Head of caudate nucleus (tissue), 42 donors: Measurements from ENCODE around the gene PARP3.
A peak's percentile ranks its signal among the peaks of the same experiment; 100 is the strongest.
"Not testable (repeated sequence)": the region's sequence is repeated elsewhere in the genome, so short reads cannot be mapped to it uniquely, and the experiment has no call there.

ENCODE experiments used
- DNase-seq, 42 donors: peaks; one replicate each; pipeline versions ENCODE4 v3.0.0 to v3.0.0-alpha.2; 2020 to 2021; ENCODE audit warnings: mixed read lengths in 7 of 42
- intact Hi-C: fragments of 100-400 bp; cut with DNase I; formaldehyde crosslinking; loops from one replicate; pipeline ENCODE4 v1.15.0; 2022

The PARP3 gene

GRCh38 chr3:51941798-51942602, at the start of gene PARP3, which contains the start of gene RRP9:
Gene PARP3, plus strand, starts transcription at chr3:51942363. Its CDS starts 993 bp downstream, at chr3:51943356.
Gene RRP9, minus strand, starts transcription at chr3:51941904. Its CDS starts 37 bp downstream, at chr3:51941867.
- DNase-seq: peak; percentile 99 to 100 (median 100)
- intact Hi-C loops: loop anchor here (2.0 to 5.0 kb wide), 3 partner anchors 33 to 210 kb away; partner anchors contain the start of genes ABHD14A, ABHD14B, POC1A and RPL29

DNA sequence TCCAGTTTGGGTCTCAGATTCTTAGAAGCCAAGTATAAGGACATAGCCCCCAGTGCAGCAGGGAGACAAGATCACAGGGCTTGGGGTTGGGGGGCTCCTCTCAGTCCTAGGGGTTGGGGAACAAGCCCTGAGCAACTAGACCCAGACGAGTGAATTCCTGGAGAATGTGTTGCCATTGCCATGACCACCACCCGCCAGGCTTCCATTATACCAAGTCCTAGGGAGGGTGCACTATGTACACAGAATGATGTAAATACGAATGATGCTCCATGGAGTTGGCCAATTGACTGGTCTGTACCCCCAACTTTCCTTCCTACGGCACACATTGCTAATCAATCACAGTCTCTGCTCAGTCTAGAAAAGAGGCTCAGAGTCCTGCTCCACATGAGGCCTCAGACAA, 47.8 kb upstream of the PARP3 start:
- DNase-seq: no peak
- intact Hi-C loops: no loop called here

DNA sequence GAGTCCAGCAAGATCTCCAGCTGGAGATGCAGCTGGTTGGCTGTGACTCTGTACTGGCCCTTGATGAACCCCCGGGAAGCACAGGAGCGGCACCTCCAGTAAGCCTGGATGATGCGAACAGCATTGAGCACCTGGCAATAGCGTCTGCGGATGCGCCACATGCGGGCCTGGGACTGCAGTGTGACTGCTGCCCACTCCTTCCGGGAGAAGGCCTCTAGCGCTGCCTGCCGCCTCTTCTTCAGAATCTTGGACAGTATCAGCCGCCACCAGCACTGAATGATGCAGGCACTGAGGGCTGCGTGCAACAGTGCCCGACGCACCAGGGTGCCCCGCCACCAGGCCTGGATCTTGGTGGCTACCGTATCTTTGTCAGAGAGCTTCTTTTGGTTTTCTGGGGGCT, 47.2 kb upstream of the PARP3 start:
- intact Hi-C loops: no loop called here
- no peak for DNase-seq

- intact Hi-C loops: no loop called here
- DNase-seq: no peak
Measured at GRCh38 chr3:51896607-51897305, 45.4 kb upstream of the PARP3 start.

DNA sequence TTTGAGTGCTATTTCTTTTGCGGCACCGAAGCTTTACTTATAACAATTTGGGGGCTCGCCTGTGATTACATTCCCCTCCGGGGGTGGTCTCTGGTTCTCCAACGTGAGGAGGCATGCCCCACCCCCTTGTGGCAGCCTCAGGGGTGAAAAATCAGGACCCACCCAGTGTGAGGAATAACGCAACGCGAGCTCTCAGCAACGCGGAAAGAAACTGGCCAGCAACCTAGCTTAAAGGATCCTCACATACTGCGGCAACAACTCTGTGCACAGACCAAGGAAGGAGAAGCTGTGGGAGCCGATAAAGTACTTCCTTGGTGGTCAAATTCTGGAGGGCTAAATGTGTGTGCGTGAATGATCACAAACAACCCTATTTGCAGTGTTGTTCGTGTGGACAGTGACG, 44.8 kb upstream of the PARP3 start:
- intact Hi-C loops: no loop called here
- no peak for DNase-seq

- DNase-seq, intact Hi-C loops: not testable (repeated sequence)
Measured at GRCh38 chr3:51900043-51900442, 42.1 kb upstream of the PARP3 start.

DNA sequence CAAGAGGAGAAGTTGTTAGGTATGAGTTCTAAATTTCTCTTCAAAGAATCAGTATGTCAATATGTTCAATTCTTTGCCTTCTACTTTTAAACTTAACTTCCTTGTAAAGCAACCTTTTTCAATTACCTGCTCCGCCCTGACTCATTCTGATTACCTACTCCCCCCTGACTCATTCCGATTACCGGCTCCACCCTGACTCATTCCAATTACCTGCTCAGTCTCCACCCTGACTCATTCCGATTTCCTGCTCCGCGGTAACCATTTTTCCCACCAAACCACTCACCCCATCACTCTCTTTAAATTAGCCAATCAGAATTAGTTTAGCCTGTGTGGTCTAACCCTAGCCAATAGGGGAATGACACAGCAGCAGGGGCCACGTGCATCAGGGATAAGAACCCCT, 39.8 kb upstream of the PARP3 start:
- peak in 20 of 42 donors; percentile 5 to 58 (median 22) for DNase-seq
- intact Hi-C loops: not testable (repeated sequence)

DNA sequence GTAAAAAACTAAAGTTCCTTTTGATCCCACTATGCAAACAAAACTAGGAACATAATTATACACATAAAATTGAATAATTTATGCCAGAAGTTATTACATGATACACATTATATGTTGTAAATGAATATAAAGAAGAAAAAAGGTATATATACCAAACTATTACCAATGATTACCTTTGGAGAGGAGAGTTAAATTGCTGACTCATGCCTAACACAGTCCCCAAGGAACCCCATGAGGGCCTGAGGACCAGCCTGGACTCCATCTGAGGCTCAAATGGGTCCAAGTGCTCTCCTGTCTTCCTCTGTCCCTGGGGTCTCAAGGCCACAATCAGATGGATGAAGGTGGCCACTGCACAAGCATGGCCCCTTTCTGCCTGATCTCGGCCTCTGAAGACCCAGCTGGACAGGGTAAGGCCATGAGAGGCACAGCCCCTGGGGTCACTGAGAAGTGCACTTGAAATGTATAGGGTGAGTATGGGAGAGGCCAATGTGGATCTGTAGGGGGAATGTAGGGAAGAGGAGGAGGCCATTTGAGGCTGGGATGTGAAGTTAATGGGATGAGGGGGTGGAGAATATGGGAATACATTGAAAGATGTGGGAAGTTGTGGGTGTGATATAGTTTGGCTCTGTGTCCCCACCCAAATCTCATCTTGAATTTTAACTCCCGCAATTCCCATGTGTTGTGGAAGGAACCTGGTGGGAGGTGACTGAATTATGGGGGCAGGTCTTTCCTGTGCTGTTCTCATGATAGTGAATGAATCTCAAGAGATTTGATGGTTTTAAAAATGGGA, 37.9 kb upstream of the PARP3 start:
- no peak for DNase-seq
- intact Hi-C loops: no loop called here

DNA sequence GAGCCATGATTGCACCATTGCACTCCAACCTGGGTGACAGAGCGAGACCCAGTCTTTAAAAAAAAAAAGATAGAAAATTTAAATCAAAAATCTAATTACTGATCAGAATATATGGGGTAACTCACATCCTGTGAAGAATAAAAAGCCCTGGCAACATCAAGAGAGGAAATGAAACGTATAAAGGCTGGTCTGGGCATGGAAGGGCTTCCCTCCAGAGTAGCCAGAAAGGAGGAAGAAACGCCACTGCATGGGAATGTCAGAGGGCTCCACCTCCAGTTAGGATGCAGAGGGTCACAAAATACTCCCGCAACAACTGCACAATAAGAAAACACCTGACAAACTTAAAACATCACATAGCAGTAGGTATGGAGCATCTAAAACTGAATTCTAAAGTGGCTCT, 34.1 kb upstream of the PARP3 start:
- intact Hi-C loops: no loop called here
- DNase-seq: peak in 1 of 42 donors; percentile 8

DNA sequence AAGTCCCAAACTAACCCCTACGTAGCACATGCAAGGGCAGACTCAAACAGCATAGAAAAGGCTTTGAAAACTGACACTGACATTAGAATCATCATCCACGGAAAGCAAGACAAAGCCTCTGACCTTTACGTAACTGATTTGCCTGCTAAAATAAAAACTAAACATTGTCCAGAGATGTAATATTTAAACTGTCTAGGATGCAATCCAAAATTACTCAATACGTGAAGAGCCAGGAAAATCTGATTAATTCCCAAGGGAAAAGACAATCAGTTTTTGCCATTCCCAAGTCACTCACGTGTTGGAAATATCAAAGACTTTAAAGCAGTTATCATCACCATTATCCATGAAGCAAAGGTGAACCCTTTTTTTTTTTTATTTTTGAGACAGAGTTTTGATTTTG, 25.7 kb upstream of the PARP3 start:
- intact Hi-C loops: no loop called here
- no peak for DNase-seq

DNA sequence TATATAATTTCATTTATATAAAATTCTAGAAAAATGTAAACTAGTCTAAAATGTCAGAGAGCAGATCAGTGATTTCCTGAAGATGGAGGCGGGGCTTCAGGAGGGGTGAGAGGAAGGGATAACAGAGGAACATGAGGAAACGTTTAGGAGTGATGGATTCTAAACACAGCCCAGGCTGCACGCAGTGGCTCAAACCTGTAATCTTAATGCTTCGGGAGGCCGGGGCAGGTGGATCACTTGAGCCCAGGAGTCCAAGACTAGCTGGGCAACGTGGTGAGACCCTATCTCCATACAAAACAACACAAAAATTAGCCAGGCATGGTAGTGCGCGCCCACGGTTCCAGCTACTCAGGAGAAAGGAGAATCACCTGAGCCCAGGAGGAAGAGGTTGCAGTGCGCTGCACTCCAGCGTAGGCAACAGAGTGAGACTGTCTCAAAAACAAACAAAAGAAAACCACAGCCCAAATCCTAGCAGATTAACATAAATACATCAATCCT, 21.0 kb upstream of the PARP3 start:
- intact Hi-C loops: no loop called here
- peak in 2 of 42 donors; percentile 9 to 14 for DNase-seq

- DNase-seq: peak in 3 of 42 donors; percentile 2 to 26 (median 3)
- intact Hi-C loops: no loop called here
Measured at GRCh38 chr3:51927061-51927977, 14.8 kb upstream of the PARP3 start.

GRCh38 chr3:51928438-51928837, 13.7 kb upstream of the PARP3 start:
- intact Hi-C loops: no loop called here
- peak in 3 of 42 donors; percentile 7 to 20 (median 16) for DNase-seq

DNA sequence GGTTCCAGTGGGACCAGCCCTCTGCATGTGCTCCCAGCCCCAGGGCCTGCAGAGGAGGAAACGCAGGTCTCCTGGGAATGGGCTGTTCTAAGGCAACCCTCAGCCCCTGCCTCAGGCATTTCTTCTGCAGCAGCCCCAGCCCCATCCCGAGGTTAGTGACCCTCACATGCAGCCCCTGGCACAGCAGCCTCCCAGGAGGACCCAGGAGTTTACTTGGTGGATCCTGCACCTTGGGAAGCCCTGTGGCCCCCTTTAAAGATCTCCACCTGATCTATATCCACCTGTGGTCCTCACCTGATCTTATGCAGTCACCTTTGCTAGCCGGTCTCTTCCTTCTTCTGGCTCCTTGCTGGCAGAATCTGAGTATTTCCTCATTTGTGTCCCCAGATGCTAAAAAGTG, 13.2 kb upstream of the PARP3 start:
- DNase-seq: peak in 3 of 42 donors; percentile 1 to 12 (median 3)
- intact Hi-C loops: not testable (repeated sequence)

- peak in 3 of 42 donors; percentile 3 to 23 (median 21) for DNase-seq
- intact Hi-C loops: no loop called here
Measured at GRCh38 chr3:51929420-51930003, 12.7 kb upstream of the PARP3 start.

DNA sequence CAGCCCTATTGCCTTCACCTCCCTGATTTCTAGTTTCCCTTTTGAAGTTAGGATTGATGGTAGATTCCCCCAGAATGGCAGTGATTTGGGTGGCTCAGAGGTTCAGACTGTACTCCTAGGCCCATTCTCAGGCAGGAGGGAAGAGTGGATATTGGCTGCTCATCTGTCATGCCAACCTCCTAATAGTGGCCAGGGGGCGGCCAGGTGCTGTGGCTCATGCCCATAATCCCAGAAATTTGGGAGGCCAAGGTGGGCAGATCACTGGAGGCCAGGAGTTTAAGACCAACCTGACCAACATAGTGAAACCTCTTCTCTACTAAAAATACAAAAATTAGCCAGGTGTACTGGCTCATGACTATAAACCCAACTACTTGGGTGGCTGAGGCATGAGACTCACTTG, 11.7 kb upstream of the PARP3 start:
- DNase-seq: peak in 2 of 42 donors; percentile 5 to 6
- intact Hi-C loops: no loop called here

DNA sequence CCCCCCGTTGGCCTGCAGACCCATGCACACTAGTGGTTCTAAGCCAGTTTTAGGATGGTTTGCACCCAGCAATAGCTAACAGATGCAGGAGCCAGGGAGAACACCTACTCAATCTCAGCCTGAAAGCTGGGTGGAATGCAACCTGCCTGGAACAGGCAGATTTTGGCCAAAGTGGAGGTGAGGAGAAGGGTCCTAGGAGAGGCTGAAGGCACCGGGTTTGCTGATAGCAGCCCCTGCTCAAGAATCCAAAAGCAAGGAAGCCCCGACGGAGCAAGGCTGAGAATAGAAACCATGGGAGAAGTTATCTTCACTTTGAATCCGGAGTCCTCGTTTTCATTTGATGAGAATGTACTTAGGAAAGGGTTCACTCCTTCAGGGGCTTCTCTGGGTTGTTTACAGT, 10.4 kb upstream of the PARP3 start:
- intact Hi-C loops: no loop called here
- DNase-seq: peak in 3 of 42 donors; percentile 7 to 26 (median 19)
